AG04449 (cell line): ENCODE results near the gene TRAIP.
A peak's percentile ranks its signal among the peaks of the same experiment; 100 is the strongest.

Experiments used
- CTCF ChIA-PET: fragments of 350-600 bp; formaldehyde crosslinking; extraction: SDS; loops from one replicate; lab custom pipeline; 2021; ENCODE audit warnings: antibody characterized with exemption; lab: Yijun Ruan, JAX
- POLR2A ChIA-PET: fragments of 400-600, 350-600 bp; formaldehyde crosslinking; extraction: SDS; loops from one replicate; lab custom pipeline; 2020; ENCODE audit warnings: antibody characterized with exemption, inconsistent platforms; lab: Yijun Ruan, JAX
- DNase-seq: peaks from one replicate; pipeline ENCODE4 v3.0.0-alpha.2; 2010; ENCODE audit warnings: low read depth, low spot score
- H3K4me3 ChIP-seq: 2 replicates; pipeline ENCODE4 v1.5.1; 2011; ENCODE audit warnings: low read depth, mild to moderate bottlenecking, control low read depth, low read length
- TF ChIP-seq, protein P1 (sequence below): IDR thresholded peaks from one replicate; pipeline ENCODE4 v1.5.1; 2011; ENCODE audit warnings: mild to moderate bottlenecking, moderate library complexity, low read length, control low read depth, inconsistent platforms; ENCODE audit not compliant: insufficient read depth; ENCODE audit errors: missing control alignments

Gene TRAIP

DNA sequence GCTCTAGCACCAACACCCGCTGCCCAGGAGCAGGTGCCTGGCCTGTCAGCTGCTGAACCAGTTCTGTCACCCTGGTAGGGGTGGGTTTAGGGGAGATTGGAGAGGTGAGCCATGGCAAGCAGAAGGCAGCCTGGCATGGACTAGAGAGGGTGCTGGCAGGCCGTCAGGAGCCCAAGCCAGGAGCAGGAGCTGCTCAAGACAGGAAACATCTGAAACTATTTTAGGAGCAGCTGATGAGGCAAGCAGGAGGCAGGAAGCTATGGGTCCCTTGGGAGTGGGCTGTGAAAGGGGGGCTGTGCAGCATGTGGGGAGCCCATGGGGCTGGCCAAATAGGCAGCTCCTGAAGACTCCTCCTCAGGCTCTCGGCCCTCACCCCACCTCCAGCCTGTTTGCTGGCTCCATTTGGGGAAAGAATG is 51.0 kb downstream of the TRAIP start:
- TF ChIP-seq, protein P1, sequence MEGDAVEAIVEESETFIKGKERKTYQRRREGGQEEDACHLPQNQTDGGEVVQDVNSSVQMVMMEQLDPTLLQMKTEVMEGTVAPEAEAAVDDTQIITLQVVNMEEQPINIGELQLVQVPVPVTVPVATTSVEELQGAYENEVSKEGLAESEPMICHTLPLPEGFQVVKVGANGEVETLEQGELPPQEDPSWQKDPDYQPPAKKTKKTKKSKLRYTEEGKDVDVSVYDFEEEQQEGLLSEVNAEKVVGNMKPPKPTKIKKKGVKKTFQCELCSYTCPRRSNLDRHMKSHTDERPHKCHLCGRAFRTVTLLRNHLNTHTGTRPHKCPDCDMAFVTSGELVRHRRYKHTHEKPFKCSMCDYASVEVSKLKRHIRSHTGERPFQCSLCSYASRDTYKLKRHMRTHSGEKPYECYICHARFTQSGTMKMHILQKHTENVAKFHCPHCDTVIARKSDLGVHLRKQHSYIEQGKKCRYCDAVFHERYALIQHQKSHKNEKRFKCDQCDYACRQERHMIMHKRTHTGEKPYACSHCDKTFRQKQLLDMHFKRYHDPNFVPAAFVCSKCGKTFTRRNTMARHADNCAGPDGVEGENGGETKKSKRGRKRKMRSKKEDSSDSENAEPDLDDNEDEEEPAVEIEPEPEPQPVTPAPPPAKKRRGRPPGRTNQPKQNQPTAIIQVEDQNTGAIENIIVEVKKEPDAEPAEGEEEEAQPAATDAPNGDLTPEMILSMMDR, result no peak
- peak; percentile 80 for DNase-seq
- peak overlapping the region; percentile 29; the same call in 1 of the 2 replicates for H3K4me3 ChIP-seq
- CTCF ChIA-PET, result interaction anchor here (0.9 to 12.8 kb wide), 8 partner anchors 7 to 103 kb away, joined by 3 to 507 read pairs (median 6); partner anchors contain the start of genes IP6K1 and UBA7
- POLR2A ChIA-PET, result interaction anchor here (1.1 to 1.2 kb wide), 3 partner anchors 14 to 34 kb away, joined by 3 to 4 read pairs (median 3); partner anchors contain the start of gene IP6K1

DNA sequence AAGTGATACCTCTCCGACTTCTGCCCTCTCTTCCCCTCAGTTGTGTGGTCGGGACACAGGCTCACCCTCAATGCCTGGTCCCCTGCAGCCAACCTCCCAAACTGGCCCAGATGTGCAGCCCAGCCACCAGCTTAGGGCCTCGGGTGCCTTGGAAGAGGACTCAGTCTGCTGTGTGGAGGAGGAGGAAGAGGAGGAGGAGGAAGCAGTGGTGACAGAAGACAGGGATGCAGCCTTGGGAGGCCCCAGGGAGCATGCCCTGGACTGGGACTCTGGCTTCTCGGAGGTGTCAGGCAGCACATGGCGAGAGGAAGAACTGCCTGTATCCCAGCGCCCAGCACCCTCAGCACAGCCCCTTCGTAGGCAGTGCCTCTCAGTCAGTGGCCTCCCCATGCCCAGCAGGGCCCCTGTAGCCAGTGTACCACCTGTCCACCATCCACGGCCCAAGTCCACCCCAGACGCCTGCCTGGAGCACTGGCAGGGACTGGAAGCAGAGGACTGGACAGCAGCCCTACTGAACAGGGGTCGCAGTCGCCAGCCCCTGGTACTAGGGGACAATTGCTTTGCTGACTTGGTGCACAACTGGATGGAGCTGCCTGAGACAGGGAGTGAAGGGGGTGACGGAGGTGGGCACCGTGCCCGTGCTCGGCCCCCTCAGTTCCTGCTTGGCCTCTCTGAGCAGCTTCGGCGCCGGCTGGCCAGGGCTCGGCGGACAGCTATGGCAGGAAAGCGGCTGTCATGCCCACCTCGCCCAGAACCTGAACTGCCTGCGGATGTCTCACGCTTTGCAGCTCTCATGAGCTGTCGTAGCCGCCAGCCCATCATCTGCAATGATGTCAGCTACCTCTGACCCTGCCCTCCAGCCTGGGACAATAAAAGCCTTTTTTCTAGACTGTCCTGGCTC is 52.0 kb downstream of the TRAIP start:
- DNase-seq, result no peak
- ChIA-PET CTCF (interaction anchor here (0.9 to 12.8 kb wide), 8 partner anchors 8 to 104 kb away, joined by 3 to 507 read pairs (median 12); partner anchors contain the start of genes IP6K1 and UBA7), POLR2A (interaction anchor here (1.1 to 2.1 kb wide), 4 partner anchors 9 to 18 kb away, joined by 3 to 8 read pairs (median 4); partner anchors contain the start of gene IP6K1)
- H3K4me3 ChIP-seq, result peak overlapping the region; percentile 87
- TF ChIP-seq, protein P1, result no peak

DNA sequence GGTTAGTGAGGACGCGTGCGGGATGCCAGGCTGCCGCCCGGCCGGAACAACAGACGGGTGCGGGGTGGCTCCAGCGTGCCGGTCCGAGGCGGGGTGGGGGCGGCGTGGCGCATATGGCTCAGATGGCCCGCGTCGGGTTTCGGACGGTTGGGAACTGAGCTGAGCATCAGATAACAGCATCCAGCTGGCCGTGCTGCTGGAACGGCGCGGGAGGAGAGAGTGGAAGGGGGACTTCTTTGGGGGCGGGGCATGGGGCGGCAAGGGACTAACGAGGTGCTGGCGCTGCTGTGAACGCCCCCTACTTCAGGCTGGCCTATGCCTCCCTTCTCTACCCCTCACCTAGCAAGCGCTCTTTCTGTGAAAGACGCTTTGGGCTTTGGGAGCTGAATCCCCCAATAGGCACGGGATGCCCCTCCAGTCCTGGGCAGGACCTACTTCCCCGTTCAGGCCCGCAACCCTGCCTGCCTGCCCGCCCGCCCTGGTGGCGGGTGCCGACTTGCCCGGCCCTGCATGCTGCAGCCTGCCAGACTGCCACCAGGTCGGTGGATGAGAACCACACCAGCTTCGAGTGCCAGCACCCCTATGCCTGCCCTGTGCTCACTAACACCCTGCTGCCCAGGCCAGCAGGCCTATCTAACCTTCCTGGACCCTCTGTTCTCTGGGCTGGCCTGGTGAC is 52.8 kb downstream of the TRAIP start:
- ChIA-PET CTCF (interaction anchor here (0.7 to 12.8 kb wide), 29 partner anchors 9 to 388 kb away, joined by 3 to 507 read pairs (median 6); partner anchors contain the start of genes GMPPB, GNAT1, IP6K1 and MON1A), POLR2A (interaction anchor here (0.6 to 2.1 kb wide), 8 partner anchors 9 to 353 kb away, joined by 3 to 8 read pairs (median 4); partner anchors contain the start of genes IP6K1, MON1A and RBM6)
- DNase-seq, result no peak
- H3K4me3 ChIP-seq, result peak overlapping the region; percentile 87
- TF ChIP-seq, protein P1, result peak; percentile 13

DNA sequence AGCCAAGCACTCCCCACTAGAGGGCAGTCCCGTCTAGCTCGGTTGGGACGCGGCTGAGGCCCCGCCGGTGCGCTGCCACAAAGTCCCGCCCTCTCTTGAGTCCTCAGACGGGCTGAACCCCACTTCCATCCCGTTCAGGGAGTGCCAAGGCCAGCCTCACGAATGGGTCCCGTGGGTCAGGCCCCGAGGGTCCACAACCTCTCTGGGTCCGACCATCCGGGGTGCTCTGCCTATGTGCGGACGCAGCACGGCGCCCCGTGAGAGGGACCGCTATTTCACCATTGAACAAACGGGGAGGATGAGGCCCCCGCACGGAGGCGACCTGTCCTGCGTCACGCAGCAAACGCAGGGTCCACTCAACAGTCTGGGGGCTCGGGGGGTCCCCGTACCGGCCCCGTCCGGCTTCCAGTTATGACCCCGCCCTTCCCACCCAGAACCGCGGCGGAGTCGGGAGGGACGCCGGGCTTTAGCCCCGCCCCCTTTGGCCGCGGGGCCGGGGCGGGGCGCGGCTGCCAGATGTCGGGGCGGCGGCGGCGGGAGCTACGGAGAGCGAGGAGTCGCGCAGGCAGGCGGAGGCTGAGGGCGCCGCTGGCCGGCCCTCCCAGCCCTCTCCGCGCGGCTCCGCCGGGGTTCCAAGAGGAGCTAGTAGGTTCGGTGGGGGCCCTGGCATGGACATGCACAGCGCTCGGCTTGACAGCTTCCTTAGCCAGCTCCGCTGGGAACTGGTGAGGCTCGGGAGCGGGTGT is 53.5 kb downstream of the TRAIP start, which contains the start of gene INKA1:
TSS of gene INKA1 (plus strand) at position 543 of the 746 bp plus-strand sequence. CDS start at position 675, 132 bp downstream.
- ChIA-PET POLR2A (interaction anchor here (0.6 to 2.1 kb wide), 10 partner anchors 10 to 361 kb away, joined by 3 to 8 read pairs (median 4); partner anchors contain the start of genes IP6K1, MON1A and RBM6), CTCF (interaction anchor here (0.7 to 12.8 kb wide), 33 partner anchors 9 to 389 kb away, joined by 3 to 507 read pairs (median 6); partner anchors contain the start of genes GMPPB, GNAT1, IP6K1 and MON1A)
- TF ChIP-seq, protein P1, result peak; percentile 96
- peak within 1 kb of the TSS; percentile 87 for H3K4me3 ChIP-seq
- no peak for DNase-seq

DNA sequence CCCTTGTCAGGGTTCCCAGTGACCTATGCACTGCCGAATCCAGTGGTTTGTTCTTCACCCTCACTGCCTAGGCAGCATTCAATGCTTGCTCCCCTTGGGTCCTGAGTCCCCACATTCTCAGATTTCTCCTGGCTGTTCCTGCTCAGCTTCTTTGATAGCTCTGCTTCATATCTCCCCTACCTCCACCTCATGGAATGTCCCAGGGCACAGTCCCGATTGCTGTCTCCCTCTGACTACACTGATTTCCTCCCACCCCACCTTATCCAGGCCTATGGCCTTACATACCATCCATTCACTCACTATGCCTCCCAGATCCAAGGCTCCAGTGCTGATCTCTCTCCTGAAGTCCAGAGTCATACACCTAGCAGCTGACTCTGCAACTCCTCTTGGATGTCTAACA is 55.2 kb downstream of the TRAIP start:
- no peak overlapping the region for H3K4me3 ChIP-seq
- DNase-seq, result no peak
- POLR2A ChIA-PET, result no interaction called here
- CTCF ChIA-PET, result interaction anchor here (0.5 to 12.8 kb wide), 16 partner anchors 9 to 173 kb away, joined by 3 to 507 read pairs (median 6); partner anchors contain the start of genes IP6K1 and UBA7
- TF ChIP-seq, protein P1, result no peak
